Ishikawa (cell line): Measurements from ENCODE around the gene RALGPS2.

Experiments used
- EP300 ChIP-seq: IDR thresholded peaks from 2 replicates; pipeline ENCODE4 v1.6.1; 2012; ENCODE audit warnings: borderline replicate concordance
- FOXM1 ChIP-seq: IDR thresholded peaks from 2 replicates; pipeline ENCODE4 v1.6.1; 2012; ENCODE audit warnings: low read depth, borderline replicate concordance
- YY1 ChIP-seq: IDR thresholded peaks from 2 replicates; pipeline ENCODE4 v1.6.1; 2012; ENCODE audit warnings: low read depth

DNA sequence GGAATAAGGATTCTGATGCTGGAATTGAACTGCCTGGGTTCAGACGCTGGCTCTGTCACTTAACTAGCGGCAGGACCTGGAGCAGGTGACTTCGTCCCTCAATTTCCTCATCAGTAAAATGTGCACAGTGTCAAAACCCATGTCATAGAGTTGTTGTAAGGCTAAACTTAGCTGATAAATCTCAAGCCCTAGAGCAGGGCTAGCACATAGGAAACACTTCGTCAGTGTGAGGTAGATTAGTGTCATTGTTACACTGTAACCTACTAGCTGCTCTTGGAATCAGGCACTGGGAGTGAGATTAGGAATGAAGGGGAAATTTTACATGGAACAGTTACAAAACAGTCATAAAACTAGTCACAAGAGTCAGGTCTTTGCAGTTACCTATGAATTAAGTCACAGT, 202.0 kb downstream of the RALGPS2 start:
- TF ChIP-seq YY1: no peak
- TF ChIP-seq FOXM1: no peak
- no peak for TF ChIP-seq EP300
